D721Med (cell line): ENCODE results near the gene BCAN.

ENCODE experiments used
- DNase-seq: peaks from one replicate; pipeline ENCODE4 v3.0.0; 2011; ENCODE audit warnings: low spot score; ENCODE audit not compliant: insufficient read length
- FAIRE-seq: peaks from 2 replicates; lab custom pipeline; 2011; peaks lifted over from hg19 to GRCh38; lab: Jason Lieb, UNC
- TF ChIP-seq, protein P1 (sequence below): IDR thresholded peaks from 2 replicates; pipeline ENCODE4 v1.5.1; 2012; ENCODE audit warnings: mild to moderate bottlenecking, control low read depth; ENCODE audit not compliant: insufficient read depth; ENCODE audit errors: missing control alignments

Gene BCAN

DNA sequence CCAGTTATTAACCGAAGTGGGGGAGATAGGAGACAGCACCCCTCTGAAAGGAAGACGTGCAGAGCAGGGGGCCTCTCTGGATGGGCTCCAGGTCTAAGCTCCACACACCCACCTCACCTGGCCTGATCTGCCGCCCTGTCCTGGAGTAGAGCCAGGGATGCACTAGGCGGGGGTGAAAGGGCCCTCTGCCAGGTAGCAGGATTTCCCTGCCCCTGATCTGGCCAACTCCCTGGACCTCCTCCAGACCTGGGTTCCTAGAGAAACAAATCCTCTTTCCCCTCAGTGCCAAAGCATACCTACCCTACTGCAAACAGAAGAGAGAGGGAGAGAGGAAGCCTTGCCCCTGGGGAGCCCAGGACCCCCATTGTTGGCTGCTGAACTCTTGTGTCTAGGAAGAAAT is 61.4 kb downstream of the BCAN start:
- DNase-seq (no peak), FAIRE-seq (no peak)
- TF ChIP-seq, protein P1, sequence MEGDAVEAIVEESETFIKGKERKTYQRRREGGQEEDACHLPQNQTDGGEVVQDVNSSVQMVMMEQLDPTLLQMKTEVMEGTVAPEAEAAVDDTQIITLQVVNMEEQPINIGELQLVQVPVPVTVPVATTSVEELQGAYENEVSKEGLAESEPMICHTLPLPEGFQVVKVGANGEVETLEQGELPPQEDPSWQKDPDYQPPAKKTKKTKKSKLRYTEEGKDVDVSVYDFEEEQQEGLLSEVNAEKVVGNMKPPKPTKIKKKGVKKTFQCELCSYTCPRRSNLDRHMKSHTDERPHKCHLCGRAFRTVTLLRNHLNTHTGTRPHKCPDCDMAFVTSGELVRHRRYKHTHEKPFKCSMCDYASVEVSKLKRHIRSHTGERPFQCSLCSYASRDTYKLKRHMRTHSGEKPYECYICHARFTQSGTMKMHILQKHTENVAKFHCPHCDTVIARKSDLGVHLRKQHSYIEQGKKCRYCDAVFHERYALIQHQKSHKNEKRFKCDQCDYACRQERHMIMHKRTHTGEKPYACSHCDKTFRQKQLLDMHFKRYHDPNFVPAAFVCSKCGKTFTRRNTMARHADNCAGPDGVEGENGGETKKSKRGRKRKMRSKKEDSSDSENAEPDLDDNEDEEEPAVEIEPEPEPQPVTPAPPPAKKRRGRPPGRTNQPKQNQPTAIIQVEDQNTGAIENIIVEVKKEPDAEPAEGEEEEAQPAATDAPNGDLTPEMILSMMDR, result no peak

DNA sequence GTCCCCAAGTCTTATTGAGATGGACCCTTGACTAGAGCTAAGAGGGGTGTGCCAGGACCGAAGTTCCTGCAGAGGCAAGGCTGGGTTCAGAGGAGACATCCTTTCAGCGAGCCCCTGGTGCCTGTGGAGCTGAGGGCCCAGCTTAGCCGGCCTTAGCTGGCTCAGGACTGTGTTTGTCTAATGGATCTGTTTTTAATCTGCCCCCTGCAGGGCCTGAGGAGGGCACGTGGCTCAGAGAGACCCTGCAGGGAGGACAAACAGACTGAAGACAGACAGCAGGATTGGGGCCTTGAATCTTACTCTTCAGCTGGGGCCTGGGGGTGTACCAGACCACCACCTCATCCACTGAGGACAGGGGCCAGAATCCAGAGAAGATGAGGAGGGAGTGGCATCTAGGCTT is 61.8 kb downstream of the BCAN start:
- FAIRE-seq (no peak), DNase-seq (peak; percentile 84)
- TF ChIP-seq, protein P1, result no peak

DNA sequence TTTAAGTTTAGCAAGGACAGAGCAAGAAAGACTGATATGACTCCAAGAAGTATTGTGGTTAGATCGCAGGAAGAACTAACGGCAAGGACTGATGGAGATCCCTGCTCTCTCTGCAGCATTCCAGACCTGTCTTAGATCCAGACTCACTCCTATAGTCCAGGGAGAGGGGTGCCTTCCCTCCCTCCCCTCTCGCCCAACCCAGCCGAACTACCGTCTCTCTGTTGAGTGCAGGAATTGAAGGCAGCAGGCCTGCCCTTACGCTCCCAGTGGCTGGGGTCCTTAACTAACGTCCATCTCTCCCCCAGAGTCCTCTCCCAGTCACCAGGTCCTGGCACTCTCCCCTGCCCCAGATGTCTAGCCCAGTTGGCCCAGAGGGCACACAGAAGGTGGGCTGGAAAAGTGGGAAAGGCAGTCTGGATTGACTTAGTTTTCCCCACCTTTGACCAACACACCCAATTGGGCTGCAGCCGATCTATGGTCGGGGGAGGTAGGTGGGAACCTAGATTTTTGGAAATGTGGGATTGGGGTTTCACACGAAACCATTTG is 62.3 kb downstream of the BCAN start:
- FAIRE-seq (no peak), DNase-seq (no peak)
- TF ChIP-seq, protein P1, result no peak

DNA sequence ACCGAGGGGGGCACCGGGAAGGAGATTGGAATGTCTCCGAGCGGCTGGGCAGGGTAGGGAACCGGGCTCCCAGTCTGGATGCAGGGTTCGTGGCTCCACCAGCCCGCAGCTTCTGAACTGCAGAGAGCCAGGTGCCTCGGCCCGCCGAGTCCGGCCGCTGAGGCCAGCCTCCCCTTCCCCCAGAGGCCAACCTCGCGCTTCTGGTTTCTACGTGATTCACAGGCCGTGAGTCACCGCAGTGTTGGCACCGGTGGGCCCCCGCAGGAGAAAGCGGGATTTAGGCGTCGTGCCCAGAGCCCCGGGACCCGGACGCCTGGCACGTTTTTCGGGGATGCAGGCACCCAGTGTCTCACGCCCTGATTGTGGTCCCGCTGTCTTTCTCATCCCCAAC is 63.0 kb downstream of the BCAN start:
- FAIRE-seq, result no peak
- TF ChIP-seq, protein P1, result no peak
- DNase-seq, result no peak

DNA sequence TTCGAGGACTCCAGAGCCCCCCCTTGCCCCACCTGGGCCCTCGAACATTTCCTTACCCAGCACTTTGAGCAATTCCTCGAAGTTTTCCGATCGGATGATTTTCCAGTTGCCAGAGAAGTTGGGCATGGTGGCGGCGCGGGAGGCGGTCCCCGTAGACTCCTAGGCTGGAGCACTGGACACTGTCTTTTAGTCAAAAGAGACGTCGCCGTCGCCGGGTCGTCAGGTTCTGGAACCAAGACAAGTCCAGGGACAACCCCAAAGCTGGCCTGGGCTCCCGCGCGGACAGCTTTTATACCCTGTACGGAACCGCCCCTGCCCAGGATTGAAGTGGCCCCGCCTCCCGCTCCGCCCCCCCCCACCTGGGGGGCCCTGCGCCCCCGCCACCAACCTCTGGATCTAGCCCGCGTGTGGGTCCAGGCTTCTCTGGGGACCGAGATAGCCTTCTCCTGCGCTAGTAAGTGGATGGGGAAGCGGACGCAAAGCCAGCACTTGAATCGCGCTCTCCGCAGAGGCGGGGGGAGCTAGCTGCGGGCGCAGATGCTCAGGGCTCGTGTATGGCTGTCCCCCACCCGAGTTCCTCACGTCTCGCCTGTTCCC is 63.5 kb downstream of the BCAN start, which contains the start of gene CRABP2:
Gene CRABP2 (minus strand): TSS at position 263 of the 597 bp plus-strand sequence. CDS start 137 bp downstream, at position 126.
- no peak for FAIRE-seq
- DNase-seq, result no peak
- TF ChIP-seq, protein P1, result no peak

DNA sequence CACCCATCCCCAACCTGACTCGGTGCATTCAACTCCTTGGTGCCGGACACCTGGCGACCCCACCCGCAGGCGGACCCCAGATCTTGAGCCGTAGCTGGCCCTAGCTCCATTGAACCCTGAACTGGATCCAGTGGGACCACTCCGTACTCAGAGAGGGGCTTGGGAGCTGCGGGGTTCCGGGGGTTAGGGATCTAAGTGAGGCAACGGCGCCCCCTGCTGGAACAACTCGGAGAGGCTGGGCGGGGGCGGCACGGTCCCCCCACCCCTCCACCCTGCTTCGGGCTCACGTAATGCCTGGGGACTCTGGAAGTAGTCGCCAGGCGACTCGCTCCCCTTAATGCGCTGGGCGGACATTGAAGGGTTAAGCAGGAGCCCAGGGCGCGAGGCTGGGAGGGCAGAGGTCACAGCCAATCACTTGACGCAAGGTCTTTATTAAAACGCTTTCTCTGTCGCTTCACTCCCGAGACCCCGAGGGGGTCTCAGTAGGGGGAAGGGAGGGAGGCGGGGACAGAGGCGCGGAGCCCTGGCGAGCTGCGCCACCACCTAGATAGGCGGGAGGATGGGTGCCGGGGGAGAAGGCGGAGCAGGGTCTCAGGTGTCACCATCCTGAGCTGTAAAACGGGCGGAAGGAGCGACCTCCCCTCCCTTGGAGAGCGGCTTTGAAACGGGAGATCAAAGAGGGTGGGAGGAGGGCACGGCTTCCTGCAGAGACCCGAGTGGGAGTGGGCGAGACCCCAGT is 64.2 kb downstream of the BCAN start:
- TF ChIP-seq, protein P1, result peak; percentile 71
- DNase-seq (peak; percentile 95), FAIRE-seq (no peak)
